Measurements from ENCODE around the gene KCNA1.

Gene KCNA1

DNA sequence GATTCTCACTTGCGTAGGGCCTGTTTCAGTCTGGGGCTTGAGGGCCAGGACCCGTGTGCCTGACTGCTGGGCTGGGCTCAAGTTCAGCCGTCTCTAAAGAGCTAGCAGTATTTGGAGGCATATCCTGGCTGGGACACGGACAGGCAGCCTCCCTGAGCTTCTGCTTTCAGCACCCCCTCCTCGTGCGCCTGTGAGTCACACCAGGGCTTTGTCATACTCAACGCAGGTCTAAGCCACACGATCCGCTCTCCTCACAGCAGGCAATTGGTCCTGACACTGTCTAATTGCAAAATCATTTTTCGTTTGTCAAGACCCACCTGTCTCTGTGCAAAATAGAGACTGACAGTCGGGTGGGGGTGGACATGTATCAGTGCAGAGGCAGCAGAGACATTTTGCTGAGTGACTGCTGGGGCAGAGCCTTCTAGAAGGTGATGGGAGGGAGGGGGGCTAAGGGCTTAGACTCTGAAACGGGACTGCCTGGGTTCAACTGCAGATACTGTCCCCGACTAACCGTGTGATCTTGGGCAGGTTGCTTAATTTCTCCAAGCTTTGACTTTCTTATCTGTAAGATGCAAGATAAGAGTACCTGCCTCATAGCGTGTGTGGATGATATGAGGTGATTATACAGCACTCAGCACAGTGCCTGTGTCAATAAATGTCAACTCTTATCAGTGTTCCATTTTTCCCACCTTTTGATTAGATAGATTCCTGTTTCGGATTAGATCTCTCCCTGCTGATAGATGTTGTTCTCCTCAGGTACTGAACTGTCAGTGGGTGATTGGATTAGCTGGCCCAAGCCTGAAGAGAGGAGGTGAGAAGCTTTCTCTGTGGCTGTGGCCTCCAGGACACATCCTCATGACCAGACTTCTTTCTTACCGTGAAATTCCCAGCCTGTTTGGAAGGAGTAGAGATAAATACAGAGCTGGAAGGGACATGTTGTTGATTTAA lies 53.1 kb downstream of the KCNA1 start:
- DNase-seq = no peak
